ENCODE data around the gene POPDC2.

POPDC2 gene

DNA sequence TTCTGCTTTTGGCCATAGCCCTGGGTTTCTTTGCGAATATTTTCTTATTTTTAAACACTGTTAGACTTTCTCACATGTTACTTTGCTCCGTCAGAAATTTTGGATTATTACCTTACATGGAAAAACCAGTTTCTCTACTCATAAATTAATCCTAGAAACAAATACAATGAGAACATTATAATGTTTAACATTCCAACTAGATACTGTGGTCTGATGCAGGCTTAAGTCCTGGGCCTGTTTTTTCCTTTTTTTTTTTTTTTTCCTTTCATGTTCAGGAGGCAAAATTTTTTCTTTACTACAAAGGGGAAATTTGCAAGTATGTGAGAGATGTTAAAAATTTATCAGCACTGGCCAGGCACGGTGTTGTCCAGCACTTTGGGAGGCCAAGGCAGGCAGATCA, 28.9 kb downstream of the POPDC2 start:
- TF ChIP-seq, protein P1, sequence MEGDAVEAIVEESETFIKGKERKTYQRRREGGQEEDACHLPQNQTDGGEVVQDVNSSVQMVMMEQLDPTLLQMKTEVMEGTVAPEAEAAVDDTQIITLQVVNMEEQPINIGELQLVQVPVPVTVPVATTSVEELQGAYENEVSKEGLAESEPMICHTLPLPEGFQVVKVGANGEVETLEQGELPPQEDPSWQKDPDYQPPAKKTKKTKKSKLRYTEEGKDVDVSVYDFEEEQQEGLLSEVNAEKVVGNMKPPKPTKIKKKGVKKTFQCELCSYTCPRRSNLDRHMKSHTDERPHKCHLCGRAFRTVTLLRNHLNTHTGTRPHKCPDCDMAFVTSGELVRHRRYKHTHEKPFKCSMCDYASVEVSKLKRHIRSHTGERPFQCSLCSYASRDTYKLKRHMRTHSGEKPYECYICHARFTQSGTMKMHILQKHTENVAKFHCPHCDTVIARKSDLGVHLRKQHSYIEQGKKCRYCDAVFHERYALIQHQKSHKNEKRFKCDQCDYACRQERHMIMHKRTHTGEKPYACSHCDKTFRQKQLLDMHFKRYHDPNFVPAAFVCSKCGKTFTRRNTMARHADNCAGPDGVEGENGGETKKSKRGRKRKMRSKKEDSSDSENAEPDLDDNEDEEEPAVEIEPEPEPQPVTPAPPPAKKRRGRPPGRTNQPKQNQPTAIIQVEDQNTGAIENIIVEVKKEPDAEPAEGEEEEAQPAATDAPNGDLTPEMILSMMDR (conservative IDR thresholded peaks at IDR 0.05; ENCODE audit: low read depth, low read length) = no peak
- Histone ChIP-seq H3K27ac (no peak overlapping the region), H3K36me3 (ENCODE audit: insufficient read depth) (no peaks in the 10 kb centered on the region), H3K4me1 (ENCODE audit: low read depth, poor library complexity, severe bottlenecking) (peaks cover 15% of the 10 kb centered on the region), H3K79me2 (ENCODE audit: insufficient read depth, low read depth) (no peaks in the 10 kb centered on the region), H3K9ac (no peak overlapping the region), H4K20me1 (ENCODE audit: insufficient read depth) (no peaks in the 10 kb centered on the region), H2AFZ (ENCODE audit: low read depth) (no peak overlapping the region), H3K4me3 (IDR thresholded peaks at IDR 0.05; ENCODE audit: insufficient read depth, low read depth, low read length) (no peak overlapping the region), H3K27me3 (ENCODE audit: insufficient read depth, low read depth) (no peaks in the 10 kb centered on the region), H3K4me2 (no peak overlapping the region)

DNA sequence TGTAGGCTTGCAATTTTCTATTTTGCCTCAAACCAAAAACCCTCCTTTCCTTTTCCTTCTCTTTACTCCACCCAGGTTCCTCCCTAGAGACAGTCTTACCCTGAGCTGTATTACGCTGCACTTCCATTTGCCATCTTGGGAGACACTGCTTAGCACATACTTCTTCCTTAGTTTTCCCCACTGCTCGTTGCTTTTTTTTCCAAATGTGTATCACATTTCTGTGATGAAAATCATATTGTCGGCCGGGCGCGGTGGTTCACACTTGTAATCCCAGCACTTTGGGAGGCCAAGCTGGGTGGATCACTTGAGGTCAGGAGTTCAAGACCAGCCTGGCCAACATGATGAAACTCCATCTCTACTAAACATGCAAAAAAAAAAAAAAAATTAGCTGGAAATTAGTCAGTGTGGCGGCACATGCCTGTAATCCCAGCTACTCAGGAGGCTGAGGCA, 29.5 kb downstream of the POPDC2 start:
- no peaks in the 10 kb centered on the region for H4K20me1 ChIP-seq (ENCODE audit: insufficient read depth)
- H2AFZ ChIP-seq (ENCODE audit: low read depth) = no peak overlapping the region
- no peak overlapping the region for H3K4me3 ChIP-seq (IDR thresholded peaks at IDR 0.05; ENCODE audit: insufficient read depth, low read depth, low read length)
- H3K79me2 ChIP-seq (ENCODE audit: insufficient read depth, low read depth) = no peaks in the 10 kb centered on the region
- H3K4me1 ChIP-seq (ENCODE audit: low read depth, poor library complexity, severe bottlenecking) = peaks cover 14% of the 10 kb centered on the region
- TF ChIP-seq, protein P1 (conservative IDR thresholded peaks at IDR 0.05; ENCODE audit: low read depth, low read length) = no peak
- H3K36me3 ChIP-seq (ENCODE audit: insufficient read depth) = no peaks in the 10 kb centered on the region
- no peak overlapping the region for H3K27ac ChIP-seq
- no peaks in the 10 kb centered on the region for H3K27me3 ChIP-seq (ENCODE audit: insufficient read depth, low read depth)
- 0 out of 2 replicates have a peak overlapping the region, but pooled peaks have one; percentile 6 for H3K4me2 ChIP-seq
- no peak overlapping the region for H3K9ac ChIP-seq

DNA sequence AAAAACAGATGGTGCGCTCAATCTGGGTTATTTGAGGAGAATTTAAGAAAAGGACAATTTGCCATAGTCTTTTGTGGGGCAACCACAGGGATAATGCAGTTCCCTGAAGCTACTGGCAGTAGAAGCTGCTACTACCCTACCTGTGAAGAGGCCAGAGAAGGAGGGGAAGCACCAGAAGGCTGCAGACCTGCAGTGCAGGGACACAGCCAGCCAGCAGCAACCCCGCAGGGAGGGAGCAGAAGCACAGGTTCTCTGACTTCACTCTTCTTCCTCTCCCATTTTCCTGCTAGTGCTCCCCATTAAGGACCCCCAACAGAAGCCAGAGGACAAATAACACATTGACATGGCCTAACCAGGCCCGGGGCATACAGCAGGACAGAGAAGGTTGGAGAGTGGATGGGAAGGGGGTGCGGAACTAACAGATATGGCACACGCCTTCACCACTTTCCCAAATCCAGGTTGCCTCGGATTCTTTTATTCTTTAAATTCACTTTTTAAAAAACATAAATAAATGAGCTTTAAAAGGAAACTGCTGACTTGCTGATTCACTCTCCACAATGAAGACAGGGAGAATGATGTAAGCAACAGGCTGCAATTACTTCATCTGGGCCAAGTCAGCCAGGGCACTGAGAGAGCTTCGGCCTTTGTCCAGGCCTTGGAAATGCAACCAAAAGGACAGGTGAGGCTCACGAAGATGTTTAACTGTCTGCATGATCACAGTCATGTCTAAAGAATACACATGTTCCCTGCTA, 30.1 kb downstream of the POPDC2 start:
- Histone ChIP-seq H3K27ac (no peak overlapping the region), H3K4me3 (IDR thresholded peaks at IDR 0.05; ENCODE audit: insufficient read depth, low read depth, low read length) (no peak overlapping the region), H3K79me2 (ENCODE audit: insufficient read depth, low read depth) (no peaks in the 10 kb centered on the region), H4K20me1 (ENCODE audit: insufficient read depth) (no peaks in the 10 kb centered on the region), H3K27me3 (ENCODE audit: insufficient read depth, low read depth) (no peaks in the 10 kb centered on the region), H3K4me1 (ENCODE audit: low read depth, poor library complexity, severe bottlenecking) (peaks cover 14% of the 10 kb centered on the region), H3K36me3 (ENCODE audit: insufficient read depth) (no peaks in the 10 kb centered on the region), H3K9ac (no peak overlapping the region), H2AFZ (ENCODE audit: low read depth) (no peak overlapping the region), H3K4me2 (0 out of 2 replicates have a peak overlapping the region, but pooled peaks have one; percentile 6)
- TF ChIP-seq, protein P1 (conservative IDR thresholded peaks at IDR 0.05; ENCODE audit: low read depth, low read length) = no peak

DNA sequence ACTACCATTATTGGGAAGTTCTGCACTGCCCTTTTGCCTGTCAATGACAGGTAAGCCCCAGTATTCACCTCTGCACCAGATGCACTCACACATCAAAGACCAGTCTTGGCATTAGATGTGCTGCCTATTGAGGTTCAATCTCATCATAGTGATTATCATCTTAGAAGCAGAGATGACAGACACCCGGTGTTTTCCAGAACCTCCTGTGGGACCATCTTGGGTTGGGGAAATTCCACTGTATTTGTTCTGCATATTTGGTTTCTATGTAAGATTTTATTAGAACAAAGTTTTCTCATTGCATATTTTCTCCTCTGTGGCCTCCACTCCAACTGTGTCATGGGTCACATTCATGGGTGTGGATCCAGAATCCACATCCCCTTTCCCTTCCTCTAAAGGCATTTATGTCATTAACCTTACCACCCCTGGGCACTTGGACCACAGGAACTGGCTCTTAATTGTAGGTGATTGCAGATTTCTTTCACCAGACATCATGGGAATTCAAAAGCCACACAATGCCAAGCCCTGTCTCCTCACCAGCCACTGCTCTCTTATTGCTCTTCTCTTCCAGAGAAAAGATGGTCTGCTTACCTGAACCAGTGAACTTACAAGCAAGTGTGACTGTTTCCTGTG, 31.5 kb downstream of the POPDC2 start:
- no peaks in the 10 kb centered on the region for H3K79me2 ChIP-seq (ENCODE audit: insufficient read depth, low read depth)
- H3K27me3 ChIP-seq (ENCODE audit: insufficient read depth, low read depth) = no peaks in the 10 kb centered on the region
- no peak overlapping the region for H3K27ac ChIP-seq
- no peaks in the 10 kb centered on the region for H4K20me1 ChIP-seq (ENCODE audit: insufficient read depth)
- TF ChIP-seq, protein P1 (conservative IDR thresholded peaks at IDR 0.05; ENCODE audit: low read depth, low read length) = no peak
- no peak overlapping the region for H2AFZ ChIP-seq (ENCODE audit: low read depth)
- no peak overlapping the region for H3K4me3 ChIP-seq (IDR thresholded peaks at IDR 0.05; ENCODE audit: insufficient read depth, low read depth, low read length)
- no peak overlapping the region for H3K4me2 ChIP-seq
- no peak overlapping the region for H3K9ac ChIP-seq
- peaks cover 14% of the 10 kb centered on the region for H3K4me1 ChIP-seq (ENCODE audit: low read depth, poor library complexity, severe bottlenecking)
- no peaks in the 10 kb centered on the region for H3K36me3 ChIP-seq (ENCODE audit: insufficient read depth)
